HS-5 (cell line): ENCODE data around the gene ABHD10.
A peak's percentile ranks its signal among the peaks of the same experiment; 100 is the strongest.

ENCODE experiments used
- DNase-seq: peaks from one replicate; pipeline ENCODE4 v3.0.0-alpha.2; 2012; ENCODE audit warnings: low read depth

The ABHD10 gene

GRCh38 chr3:112001526-112001925, 22.7 kb downstream of the ABHD10 start:
- no peak for DNase-seq

DNA sequence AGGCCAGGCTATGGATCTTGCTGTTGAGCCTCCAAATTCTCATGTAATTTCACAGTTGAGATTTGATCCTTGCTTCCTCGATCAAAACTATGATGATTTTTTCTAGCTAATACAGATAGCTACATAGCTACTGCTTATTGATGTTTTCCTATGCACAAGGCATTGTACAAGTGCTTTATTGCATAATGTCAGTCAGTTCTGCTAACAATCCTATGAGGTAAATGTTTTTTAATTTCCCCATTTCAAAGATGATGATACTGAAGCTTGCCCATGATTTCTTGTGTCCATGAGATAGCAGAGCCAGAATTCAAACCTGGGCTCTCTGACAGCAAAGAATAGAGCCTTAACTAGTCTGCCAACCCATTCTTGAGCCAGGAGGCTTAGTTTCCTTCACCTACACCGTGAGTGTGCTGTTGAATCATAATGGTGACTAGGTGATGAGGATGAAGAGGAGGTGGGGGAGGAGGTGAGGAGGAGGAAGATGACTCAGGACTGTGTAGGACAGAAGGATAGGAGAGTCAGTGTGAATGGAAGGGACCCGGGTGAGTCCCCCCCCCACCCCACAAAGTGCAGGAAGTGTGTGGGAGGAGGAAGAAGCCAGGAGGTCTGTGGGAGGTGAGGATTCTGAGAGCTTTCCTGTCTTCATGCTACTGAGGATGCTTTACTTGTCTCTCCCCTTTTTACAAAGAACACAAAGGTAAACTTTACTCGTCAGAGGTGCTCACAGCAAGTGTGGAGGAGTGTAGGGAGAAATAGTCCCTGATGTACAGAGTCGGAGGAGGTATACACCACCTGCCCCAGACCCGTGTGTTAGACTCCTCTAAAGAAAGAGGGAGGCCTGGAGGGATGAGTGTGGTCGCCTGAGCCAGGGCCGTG, 23.5 kb downstream of the ABHD10 start:
- no peak for DNase-seq

GRCh38 chr3:112003321-112004080, 24.7 kb downstream of the ABHD10 start:
- DNase-seq: no peak

GRCh38 chr3:112004187-112004586, 25.4 kb downstream of the ABHD10 start:
- DNase-seq: no peak

DNA sequence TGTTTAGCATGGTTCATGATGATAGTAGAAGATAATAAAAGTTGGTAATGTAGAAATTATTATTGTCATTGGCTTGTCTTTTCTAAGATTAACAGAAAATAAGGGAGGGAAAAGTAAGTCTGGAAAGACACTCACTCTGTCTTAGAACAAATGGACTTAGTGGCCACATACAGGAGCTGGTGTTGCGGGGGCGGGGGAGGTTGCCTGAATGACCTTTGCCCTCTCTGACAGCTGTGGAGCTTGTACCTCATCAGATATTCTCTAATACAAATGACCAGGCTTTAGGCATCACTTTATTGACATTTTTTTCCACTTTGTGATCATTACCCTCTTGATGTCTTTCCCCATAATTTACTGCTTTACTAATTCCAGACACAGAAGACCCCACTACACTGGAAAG, 25.8 kb downstream of the ABHD10 start:
- DNase-seq: no peak

- DNase-seq: peak; percentile 53
Observed at GRCh38 chr3:112005091-112005672, 26.4 kb downstream of the ABHD10 start.

DNA sequence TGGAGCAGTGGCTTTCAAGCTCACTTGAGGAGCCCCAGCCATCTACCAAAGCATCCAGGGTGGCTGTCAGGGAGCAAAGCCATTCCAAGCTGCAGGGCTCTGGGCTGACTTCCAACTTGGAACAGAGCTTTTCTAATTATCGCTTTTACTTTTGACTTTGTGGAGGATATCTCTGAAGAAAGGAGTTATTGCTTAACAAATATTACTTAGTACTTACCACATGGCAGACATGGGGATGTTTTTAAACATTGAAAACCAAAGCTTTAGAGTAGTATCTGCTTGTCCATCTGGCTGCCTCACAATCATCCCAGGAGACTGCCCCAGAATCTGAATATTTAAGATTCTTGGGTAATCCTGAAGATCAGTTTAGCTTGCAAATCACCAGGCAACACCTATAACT, 28.8 kb downstream of the ABHD10 start:
- DNase-seq: no peak

GRCh38 chr3:112009670-112010069, 30.8 kb downstream of the ABHD10 start:
- DNase-seq: no peak

DNA sequence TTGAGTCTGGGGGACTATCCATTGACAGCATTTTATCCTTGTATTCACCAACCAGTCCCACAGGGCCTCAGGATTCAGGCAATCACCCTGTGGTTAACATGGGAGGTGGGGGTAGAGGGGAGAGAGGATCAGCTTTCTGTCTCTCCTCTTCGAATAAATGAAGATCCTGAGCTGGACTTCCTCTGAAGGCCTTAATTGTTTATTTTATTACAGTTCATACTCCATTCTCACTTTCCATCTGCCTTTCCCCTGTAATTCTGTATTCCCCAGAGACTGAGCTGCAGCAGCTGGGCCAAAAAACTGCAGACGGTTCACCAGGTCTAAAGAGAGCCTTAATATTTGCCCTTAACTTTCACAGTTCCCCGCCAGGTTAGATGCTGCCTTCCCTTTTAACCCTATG, 31.8 kb downstream of the ABHD10 start:
- no peak for DNase-seq

- DNase-seq: no peak
Observed at GRCh38 chr3:112011376-112011940, 32.6 kb downstream of the ABHD10 start.

GRCh38 chr3:112012205-112012992, 33.6 kb downstream of the ABHD10 start:
- DNase-seq: no peak

- DNase-seq: peak; percentile 49
Observed at GRCh38 chr3:112013058-112013783, 34.4 kb downstream of the ABHD10 start.

- DNase-seq: no peak
Observed at GRCh38 chr3:112013784-112014143, 34.9 kb downstream of the ABHD10 start.

DNA sequence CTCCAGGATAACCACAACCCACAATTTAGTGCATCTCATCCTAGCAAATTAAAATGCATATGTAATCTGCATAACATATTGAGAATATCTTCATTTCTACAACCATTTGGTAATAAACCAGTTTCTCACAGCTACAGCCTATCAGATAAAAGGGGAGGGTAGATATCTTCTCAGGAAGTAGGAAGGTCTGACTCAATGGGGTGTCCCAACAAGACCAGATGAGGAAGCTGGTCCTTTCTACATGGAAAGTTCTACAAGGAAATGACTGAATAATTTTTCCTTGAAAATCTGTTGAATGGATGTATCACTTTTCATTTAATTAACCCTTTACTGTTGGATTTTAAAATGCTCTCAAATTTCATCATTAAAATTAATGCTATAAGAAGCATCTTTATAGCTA, 38.3 kb downstream of the ABHD10 start:
- DNase-seq: no peak

- DNase-seq: no peak
Observed at GRCh38 chr3:112018712-112019111, 39.9 kb downstream of the ABHD10 start.

- no peak for DNase-seq
Observed at GRCh38 chr3:112019716-112020115, 40.9 kb downstream of the ABHD10 start.

GRCh38 chr3:112020674-112021085, 41.9 kb downstream of the ABHD10 start:
- DNase-seq: no peak

DNA sequence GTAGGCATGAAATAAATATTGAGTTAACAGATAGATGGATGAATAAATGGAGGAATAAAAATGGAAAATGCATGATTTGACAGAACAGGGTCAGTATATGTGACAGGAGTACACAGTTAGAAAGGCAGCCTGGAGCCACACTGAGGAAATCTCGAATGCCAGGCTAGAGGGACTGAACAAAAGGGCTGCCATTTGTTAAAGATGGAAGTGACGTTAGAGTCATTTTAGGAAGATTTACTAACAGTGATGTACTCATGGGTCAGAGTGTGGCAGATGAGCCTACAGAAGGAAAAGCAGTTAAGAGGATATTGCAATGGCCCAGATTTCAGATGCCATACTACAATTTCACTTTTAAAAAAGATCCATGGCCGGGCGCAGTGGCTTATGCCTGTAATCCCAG, 48.3 kb downstream of the ABHD10 start:
- DNase-seq: no peak

- DNase-seq: no peak
Observed at GRCh38 chr3:112027826-112028225, 49.0 kb downstream of the ABHD10 start.

DNA sequence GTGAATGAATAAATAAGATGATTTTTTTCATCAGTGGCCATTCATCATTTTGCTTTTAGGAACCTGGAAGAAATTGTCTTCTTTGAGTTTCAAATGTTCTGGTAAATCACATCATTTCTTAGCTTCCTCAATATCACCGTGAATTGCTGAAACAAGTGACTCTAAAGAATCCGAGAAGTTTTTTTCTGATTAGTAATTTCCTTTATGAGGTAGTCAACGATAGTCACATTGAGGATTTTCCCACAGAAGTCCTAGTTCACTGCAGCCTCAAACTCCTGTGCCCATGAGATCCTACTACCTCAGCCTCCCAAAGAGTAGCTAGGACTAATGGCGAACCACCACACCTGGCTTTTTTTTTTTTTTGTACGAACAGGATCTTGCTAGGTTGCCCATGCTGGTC, 52.1 kb downstream of the ABHD10 start:
- DNase-seq: peak; percentile 9

- DNase-seq: no peak
Observed at GRCh38 chr3:112032098-112032731, 53.4 kb downstream of the ABHD10 start.
